ENCODE measurements around the gene TRIM63. TPM values are rescaled to one million over a fixed set of nuclear protein-coding genes. Genes with fewer than 3 reads are reported as not detected.
"Not testable (repeated sequence)": the region's sequence is repeated elsewhere in the genome, so short reads cannot be mapped to it uniquely, and the experiment has no call there.

TRIM63 gene
- total RNA-seq, 4 donors from 2014 or later = 0.39 to 1.5 TPM; not detected in 2

DNA sequence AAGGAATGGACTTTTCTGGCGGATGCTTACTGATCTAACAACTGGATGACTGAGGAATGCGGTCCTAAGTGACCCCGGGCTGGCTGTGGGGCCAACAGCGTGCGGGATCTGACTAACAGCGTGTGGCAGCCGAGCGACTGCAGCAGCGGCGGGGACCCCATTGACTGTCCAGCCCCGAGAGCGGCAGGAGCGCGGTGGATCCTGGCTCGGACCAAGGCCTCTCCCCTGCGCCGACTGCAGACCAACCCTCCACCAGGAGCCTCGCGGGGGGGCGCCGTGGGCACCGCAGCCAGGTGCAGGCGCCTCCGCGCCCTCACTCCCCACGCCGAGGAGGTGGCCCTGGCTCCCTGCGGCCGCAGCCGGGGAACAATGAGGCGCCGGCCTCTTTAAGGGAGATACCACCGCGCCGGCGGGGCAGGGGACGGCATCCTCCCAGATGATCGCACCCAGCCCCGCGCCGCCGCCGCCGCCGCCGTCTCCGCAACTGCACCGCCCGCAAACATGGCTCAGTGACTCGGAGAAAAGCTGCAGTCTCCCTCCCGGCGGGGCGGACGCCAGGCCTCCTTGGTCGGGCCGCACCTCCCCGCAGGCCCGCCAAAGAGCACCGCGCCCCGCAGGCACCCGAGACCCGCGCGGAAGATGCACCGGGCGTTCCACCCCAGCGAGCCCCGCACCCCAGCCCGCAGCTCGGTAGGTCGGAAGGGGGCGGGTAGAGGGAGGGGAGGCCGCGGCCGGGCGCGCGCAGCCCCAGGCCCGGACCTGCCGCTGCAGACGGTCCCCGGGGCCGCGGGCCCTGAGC, 43.5 kb upstream of the TRIM63 start:
- Histone ChIP-seq H3K4me1 (peaks cover 31 to 41% of the 10 kb centered on the region in 2 donors), H3K4me3 (replicated peaks in 1 of 3) (peak overlapping the region; percentile 54 to 96 (median 93)), H3K36me3 (no peaks in the 10 kb centered on the region), H3K27ac (peak overlapping the region; percentile 92 to 98 (median 92)), H3K27me3 (no peaks in the 10 kb centered on the region), H3K9me3 (no peaks in the 10 kb centered on the region)
- intact Hi-C loops (cut with DNase I) = no loop called here
- peak in 1 of 2 donors; percentile 66 for TF ChIP-seq POLR2A (IDR thresholded peaks at IDR 0.05)
- TF ChIP-seq, protein P1, sequence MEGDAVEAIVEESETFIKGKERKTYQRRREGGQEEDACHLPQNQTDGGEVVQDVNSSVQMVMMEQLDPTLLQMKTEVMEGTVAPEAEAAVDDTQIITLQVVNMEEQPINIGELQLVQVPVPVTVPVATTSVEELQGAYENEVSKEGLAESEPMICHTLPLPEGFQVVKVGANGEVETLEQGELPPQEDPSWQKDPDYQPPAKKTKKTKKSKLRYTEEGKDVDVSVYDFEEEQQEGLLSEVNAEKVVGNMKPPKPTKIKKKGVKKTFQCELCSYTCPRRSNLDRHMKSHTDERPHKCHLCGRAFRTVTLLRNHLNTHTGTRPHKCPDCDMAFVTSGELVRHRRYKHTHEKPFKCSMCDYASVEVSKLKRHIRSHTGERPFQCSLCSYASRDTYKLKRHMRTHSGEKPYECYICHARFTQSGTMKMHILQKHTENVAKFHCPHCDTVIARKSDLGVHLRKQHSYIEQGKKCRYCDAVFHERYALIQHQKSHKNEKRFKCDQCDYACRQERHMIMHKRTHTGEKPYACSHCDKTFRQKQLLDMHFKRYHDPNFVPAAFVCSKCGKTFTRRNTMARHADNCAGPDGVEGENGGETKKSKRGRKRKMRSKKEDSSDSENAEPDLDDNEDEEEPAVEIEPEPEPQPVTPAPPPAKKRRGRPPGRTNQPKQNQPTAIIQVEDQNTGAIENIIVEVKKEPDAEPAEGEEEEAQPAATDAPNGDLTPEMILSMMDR (IDR thresholded peaks at IDR 0.05) = no peak
- WGBS, 2 donors = 0% methylated on average over 9 to 38 of the region's 85 CpGs
- DNase-seq = peak; percentile 86 to 87

GRCh38 chr1:26109229-26110164, 42.1 kb upstream of the TRIM63 start:
- Histone ChIP-seq H3K4me3 (replicated peaks in 1 of 3) (no peak overlapping the region), H3K27ac (no peak overlapping the region), H3K36me3 (no peaks in the 10 kb centered on the region), H3K4me1 (peaks cover 23 to 28% of the 10 kb centered on the region in 2 donors), H3K9me3 (no peaks in the 10 kb centered on the region), H3K27me3 (no peaks in the 10 kb centered on the region)
- TF ChIP-seq POLR2A (IDR thresholded peaks at IDR 0.05) = no peak
- TF ChIP-seq, protein P1 (IDR thresholded peaks at IDR 0.05) = no peak
- intact Hi-C loops (cut with DNase I) = loop anchor here (5.0 to 10.0 kb wide), 2 partner anchors 53 to 75 kb away; no protein-coding TSS in a partner anchor
- no peak for DNase-seq
- WGBS, 2 donors = 92 to 99% methylated on average over 5 of the region's 5 CpGs

DNA sequence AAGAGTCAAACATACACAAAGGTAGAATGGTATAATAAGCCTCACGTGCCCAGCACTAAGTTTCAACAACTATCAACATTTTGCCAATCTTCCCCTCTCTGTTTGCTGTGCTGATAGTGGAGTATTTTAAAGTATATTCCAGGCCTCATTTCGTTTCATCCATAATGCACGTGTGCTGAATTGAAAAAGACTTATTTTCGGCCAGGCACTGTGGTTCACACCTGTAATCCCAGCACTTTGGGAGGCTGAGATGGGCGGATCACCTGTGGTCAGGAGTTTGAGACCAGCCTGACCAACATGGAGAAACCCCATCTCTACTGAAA, 37.8 kb upstream of the TRIM63 start:
- intact Hi-C loops (cut with DNase I) = loop anchor here (2.0 to 10.0 kb wide), 3 partner anchors 40 to 70 kb away; no protein-coding TSS in a partner anchor
- H3K4me1 ChIP-seq; H3K9me3 ChIP-seq; H3K27ac ChIP-seq; DNase-seq; H3K27me3 ChIP-seq; H3K4me3 ChIP-seq (replicated peaks in 1 of 3); H3K36me3 ChIP-seq: not testable (repeated sequence)
- 39 to 51% methylated on average over 5 of the region's 5 CpGs for WGBS, 2 donors

DNA sequence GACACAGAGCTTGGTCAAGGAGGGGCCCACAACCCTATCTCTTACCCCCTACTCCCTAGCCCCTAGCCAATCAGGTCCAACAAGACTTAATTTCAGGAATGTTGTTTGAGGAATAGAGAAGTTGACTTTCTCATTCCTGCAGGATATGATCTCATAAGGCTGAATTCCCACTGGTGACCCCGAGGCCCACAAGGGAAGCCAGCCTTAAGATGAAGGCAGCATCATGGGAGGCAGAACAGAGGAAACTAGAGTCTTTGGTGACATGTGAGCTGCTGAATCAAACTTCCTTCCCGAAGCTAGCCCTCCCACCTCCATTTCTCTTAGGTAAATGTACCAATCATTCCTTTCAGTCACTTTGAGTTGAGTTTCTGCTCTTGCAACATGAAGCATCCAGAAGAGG, 35.1 kb upstream of the TRIM63 start:
- intact Hi-C loops (cut with DNase I) = loop anchor here (10.0 kb wide), 1 partner anchor 68 kb away; no protein-coding TSS in a partner anchor

GRCh38 chr1:26102119-26102518, 34.7 kb upstream of the TRIM63 start:
- Histone ChIP-seq H3K27ac (no peak overlapping the region), H3K4me3 (replicated peaks in 1 of 3) (no peak overlapping the region), H3K4me1 (no peaks in the 10 kb centered on the region), H3K9me3 (no peaks in the 10 kb centered on the region), H3K36me3 (no peaks in the 10 kb centered on the region), H3K27me3 (no peaks in the 10 kb centered on the region)
- intact Hi-C loops (cut with DNase I) = loop anchor here (10.0 kb wide), 1 partner anchor 67 kb away; no protein-coding TSS in a partner anchor
- DNase-seq = no peak
- TF ChIP-seq, protein P1 (IDR thresholded peaks at IDR 0.05) = no peak
- no peak for TF ChIP-seq POLR2A (IDR thresholded peaks at IDR 0.05)
- WGBS, 2 donors = 89 to 92% methylated on average over 3 of the region's 3 CpGs

More for the DNA sequence above, 35.1 kb upstream of the TRIM63 start:
- no peak for DNase-seq
- TF ChIP-seq, protein P1 (IDR thresholded peaks at IDR 0.05) = no peak
- no peak for TF ChIP-seq POLR2A (IDR thresholded peaks at IDR 0.05)
- Histone ChIP-seq H3K4me3 (replicated peaks in 1 of 3) (no peak overlapping the region), H3K36me3 (no peaks in the 10 kb centered on the region), H3K4me1 (no peaks in the 10 kb centered on the region), H3K27me3 (no peaks in the 10 kb centered on the region), H3K9me3 (no peaks in the 10 kb centered on the region), H3K27ac (no peak overlapping the region)
- WGBS, 2 donors = 44 to 74% methylated on average over 2 of the region's 2 CpGs

GRCh38 chr1:26100204-26100603, 32.8 kb upstream of the TRIM63 start:
- intact Hi-C loops (cut with DNase I) = loop anchor here (10.0 kb wide), 1 partner anchor 65 kb away; no protein-coding TSS in a partner anchor
- H3K9me3 ChIP-seq; H3K4me1 ChIP-seq; H3K27me3 ChIP-seq; DNase-seq; H3K27ac ChIP-seq; H3K36me3 ChIP-seq; H3K4me3 ChIP-seq (replicated peaks in 1 of 3): not testable (repeated sequence)
- WGBS, 2 donors = 82 to 84% methylated on average over 10 of the region's 10 CpGs
